PC-9 (cell line): Measurements from ENCODE around the gene A2ML1.

ENCODE experiments used
- EZH2 ChIP-seq: fragments of 200-600 bp; sonication (generic); IDR thresholded peaks from 2 replicates; pipeline ENCODE4 v1.8.0; 2017; ENCODE audit warnings: antibody characterized with exemption, low read depth
- TF ChIP-seq, protein P1 (sequence below): fragments of 200-600 bp; sonication (generic); conservative IDR thresholded peaks from 2 replicates; pipeline ENCODE4 v1.6.1; 2017; ENCODE audit warnings: mixed run types, antibody characterized with exemption, mild to moderate bottlenecking, moderate library complexity

DNA sequence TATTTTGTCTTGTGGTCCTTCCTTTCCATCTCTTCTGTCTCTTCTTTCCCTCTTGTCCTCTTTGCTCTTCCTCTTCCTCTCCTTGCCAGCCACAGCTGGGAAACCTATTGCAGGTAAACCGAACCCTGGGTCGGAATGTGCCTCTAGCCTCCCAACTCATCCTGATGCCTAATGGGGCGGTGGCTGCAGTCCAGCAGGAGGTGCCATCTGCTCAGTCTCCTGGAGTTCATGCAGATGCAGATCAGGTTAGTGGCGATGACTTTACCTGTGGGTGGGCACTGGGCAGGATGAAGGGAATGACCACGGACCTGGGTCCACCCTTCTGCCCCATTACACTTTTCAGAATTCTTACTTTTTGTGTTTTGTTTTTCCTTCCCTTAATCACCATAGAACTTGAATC lies 100.1 kb downstream of the A2ML1 start:
- TF ChIP-seq EZH2, result no peak
- TF ChIP-seq, protein P1, sequence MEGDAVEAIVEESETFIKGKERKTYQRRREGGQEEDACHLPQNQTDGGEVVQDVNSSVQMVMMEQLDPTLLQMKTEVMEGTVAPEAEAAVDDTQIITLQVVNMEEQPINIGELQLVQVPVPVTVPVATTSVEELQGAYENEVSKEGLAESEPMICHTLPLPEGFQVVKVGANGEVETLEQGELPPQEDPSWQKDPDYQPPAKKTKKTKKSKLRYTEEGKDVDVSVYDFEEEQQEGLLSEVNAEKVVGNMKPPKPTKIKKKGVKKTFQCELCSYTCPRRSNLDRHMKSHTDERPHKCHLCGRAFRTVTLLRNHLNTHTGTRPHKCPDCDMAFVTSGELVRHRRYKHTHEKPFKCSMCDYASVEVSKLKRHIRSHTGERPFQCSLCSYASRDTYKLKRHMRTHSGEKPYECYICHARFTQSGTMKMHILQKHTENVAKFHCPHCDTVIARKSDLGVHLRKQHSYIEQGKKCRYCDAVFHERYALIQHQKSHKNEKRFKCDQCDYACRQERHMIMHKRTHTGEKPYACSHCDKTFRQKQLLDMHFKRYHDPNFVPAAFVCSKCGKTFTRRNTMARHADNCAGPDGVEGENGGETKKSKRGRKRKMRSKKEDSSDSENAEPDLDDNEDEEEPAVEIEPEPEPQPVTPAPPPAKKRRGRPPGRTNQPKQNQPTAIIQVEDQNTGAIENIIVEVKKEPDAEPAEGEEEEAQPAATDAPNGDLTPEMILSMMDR, result no peak
